NCI-H1436 (cell line): Measurements from ENCODE around the gene PLXNB1.

ENCODE experiments used
- DNase-seq: peaks from one replicate; lab custom pipeline; 2025; lab: John Stamatoyannopoulos, UW

Gene PLXNB1

GRCh38 chr3:48434591-48435222, 4.8 kb upstream of the PLXNB1 start:
- DNase-seq, result no peak

GRCh38 chr3:48433472-48434118, 3.7 kb upstream of the PLXNB1 start:
- DNase-seq, result no peak

GRCh38 chr3:48432411-48433371, 2.8 kb upstream of the PLXNB1 start:
- DNase-seq, result no peak

GRCh38 chr3:48431224-48432029, 1.5 kb upstream of the PLXNB1 start:
- DNase-seq, result no peak

- DNase-seq, result no peak
Observed at GRCh38 chr3:48430708-48431101, 819 bp upstream of the PLXNB1 start.

GRCh38 chr3:48429317-48429959, 448 bp downstream of the PLXNB1 start:
- peak; percentile 34 for DNase-seq

- no peak for DNase-seq
Observed at GRCh38 chr3:48428572-48429316, 1.1 kb downstream of the PLXNB1 start.

- no peak for DNase-seq
Observed at GRCh38 chr3:48428088-48428571, 1.8 kb downstream of the PLXNB1 start.

GRCh38 chr3:48427630-48427962, 2.3 kb downstream of the PLXNB1 start:
- DNase-seq, result no peak

GRCh38 chr3:48426944-48427629, 2.8 kb downstream of the PLXNB1 start:
- no peak for DNase-seq

- DNase-seq, result no peak
Observed at GRCh38 chr3:48426401-48426909, 3.4 kb downstream of the PLXNB1 start.

GRCh38 chr3:48425281-48425812, 4.5 kb downstream of the PLXNB1 start:
- no peak for DNase-seq

- no peak for DNase-seq
Observed at GRCh38 chr3:48423883-48424695, 5.8 kb downstream of the PLXNB1 start.

- no peak for DNase-seq
Observed at GRCh38 chr3:48423241-48423882, 6.5 kb downstream of the PLXNB1 start.

GRCh38 chr3:48422681-48423080, 7.2 kb downstream of the PLXNB1 start:
- no peak for DNase-seq

GRCh38 chr3:48422272-48422671, 7.6 kb downstream of the PLXNB1 start:
- no peak for DNase-seq

GRCh38 chr3:48420561-48420960, 9.3 kb downstream of the PLXNB1 start:
- no peak for DNase-seq

GRCh38 chr3:48419597-48419996, 10.3 kb downstream of the PLXNB1 start:
- no peak for DNase-seq
